ENCODE data around the gene SMARCB1.

The SMARCB1 gene

DNA sequence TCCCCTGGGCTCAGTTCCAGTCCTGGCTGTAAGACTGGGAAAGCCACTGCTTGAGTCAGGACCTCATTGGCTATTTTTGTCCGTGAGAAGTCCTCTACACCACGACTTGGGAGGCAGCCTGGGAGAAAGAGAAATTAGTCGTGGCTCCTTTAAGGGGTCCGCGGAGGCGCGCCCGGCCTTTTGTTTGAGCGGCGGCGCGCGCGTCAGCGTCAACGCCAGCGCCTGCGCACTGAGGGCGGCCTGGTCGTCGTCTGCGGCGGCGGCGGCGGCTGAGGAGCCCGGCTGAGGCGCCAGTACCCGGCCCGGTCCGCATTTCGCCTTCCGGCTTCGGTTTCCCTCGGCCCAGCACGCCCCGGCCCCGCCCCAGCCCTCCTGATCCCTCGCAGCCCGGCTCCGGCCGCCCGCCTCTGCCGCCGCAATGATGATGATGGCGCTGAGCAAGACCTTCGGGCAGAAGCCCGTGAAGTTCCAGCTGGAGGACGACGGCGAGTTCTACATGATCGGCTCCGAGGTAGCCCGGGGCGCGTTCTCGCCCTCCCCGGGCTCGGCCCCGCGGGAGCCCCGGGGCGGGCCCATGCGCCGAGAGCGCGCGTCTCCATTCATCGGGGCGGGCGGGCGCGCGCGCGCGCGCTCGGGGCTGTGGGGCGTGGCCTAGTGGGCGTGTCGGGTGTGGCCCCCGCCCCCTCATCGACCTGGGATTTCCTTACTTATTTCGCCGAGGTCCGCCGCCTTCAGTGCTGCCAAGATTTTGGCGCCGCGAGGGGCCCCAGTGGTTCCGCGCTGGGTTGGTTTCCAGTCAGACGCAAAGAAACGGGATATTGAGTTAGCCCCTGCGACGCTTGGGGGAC, at the start of gene SMARCB1:
Gene SMARCB1, plus strand, starts transcription at position 215 of the 848 bp plus-strand sequence. Its CDS starts 204 bp downstream, at position 419.
- peak; percentile 82 to 85 for DNase-seq (ENCODE audit: low read depth in 2 of 2, low spot score in 1 of 2)

DNA sequence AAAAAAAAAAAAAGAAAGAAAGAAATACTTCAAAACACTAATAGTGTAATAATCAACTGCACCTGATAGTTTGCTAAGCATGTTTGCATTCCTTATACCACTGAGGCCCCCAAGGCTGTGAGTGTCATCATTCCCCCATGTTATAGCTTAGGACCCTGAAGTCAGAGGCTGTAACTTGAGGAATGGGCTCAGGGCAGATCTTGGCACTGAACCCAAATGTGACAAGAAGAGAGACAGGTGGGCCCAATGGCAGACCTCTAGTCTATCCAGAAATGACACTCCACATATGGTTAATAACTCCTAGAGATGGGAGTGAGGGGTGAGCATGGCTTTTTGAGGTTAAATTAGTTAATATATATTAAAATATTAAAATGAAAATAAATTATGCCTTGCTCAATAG, 49.1 kb upstream of the SMARCB1 start:
- DNase-seq (ENCODE audit: low read depth in 2 of 2, low spot score in 1 of 2) = no peak

GRCh38 chr22:23742505-23743264, 44.1 kb upstream of the SMARCB1 start:
- no peak for DNase-seq (ENCODE audit: low read depth in 2 of 2, low spot score in 1 of 2)

GRCh38 chr22:23743303-23743705, 43.5 kb upstream of the SMARCB1 start:
- no peak for DNase-seq (ENCODE audit: low read depth in 2 of 2, low spot score in 1 of 2)

GRCh38 chr22:23744001-23744400, 42.8 kb upstream of the SMARCB1 start:
- no peak for DNase-seq (ENCODE audit: low read depth in 2 of 2, low spot score in 1 of 2)

DNA sequence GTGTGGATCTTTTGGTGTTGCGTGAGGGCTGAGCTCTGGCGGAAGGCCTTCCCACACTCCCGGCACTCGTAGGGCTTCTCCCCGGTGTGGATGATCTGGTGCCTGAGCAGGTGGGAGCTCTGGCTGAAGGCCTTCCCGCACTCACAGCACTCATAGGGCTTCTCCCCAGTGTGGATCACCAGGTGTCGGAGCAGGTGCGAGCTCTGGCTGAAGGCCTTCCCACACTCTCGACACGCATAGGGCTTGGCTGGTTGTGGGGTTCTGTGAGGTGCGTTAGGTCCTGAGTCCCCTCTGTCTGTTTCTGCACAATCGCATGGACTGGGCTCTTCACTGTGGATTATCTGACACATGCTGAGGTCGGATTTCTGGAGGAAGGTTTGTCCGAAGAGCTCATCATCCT, 42.3 kb upstream of the SMARCB1 start:
- DNase-seq (ENCODE audit: low read depth in 2 of 2, low spot score in 1 of 2) = no peak

GRCh38 chr22:23745791-23746190, 41.0 kb upstream of the SMARCB1 start:
- no peak for DNase-seq (ENCODE audit: low read depth in 2 of 2, low spot score in 1 of 2)

DNA sequence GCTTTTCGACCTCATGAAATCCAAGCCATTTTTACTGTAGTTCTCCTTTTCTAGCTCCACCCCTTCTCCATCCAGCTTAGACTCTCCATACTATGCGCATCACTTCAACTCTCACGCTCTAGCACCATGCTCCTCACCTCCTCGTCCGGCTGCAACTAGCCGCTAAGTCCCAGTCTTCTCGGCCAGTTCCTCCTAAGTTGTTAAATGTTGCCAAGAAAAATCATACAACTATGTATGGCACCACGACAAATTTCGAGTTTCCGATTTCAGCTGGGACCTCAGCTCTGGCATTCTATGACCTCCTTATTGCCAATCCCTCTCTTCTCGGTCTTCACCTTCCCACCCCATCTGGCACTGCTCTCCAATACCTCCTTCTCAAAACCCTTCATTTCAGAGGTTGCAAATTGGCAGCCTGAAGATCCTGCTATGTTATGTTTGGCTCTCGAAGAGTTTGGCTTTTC, 36.9 kb upstream of the SMARCB1 start:
- DNase-seq (ENCODE audit: low read depth in 2 of 2, low spot score in 1 of 2) = no peak

DNA sequence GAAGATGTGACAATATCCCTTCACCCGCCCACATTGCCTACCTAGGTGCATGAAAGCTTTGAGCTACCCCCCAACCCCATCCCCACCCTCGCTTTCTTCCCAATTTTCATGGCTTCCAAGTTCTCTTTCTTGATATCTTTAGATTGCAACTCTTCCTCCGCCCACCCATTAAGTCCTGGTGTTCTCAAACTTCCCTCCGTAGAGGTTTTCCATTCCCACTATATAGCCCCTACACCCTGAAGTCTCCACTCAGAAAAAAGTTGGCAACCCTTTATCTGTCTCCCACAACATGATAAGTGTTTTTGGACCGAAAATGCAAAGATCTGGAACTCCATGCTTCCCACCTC, 36.4 kb upstream of the SMARCB1 start:
- no peak for DNase-seq (ENCODE audit: low read depth in 2 of 2, low spot score in 1 of 2)

DNA sequence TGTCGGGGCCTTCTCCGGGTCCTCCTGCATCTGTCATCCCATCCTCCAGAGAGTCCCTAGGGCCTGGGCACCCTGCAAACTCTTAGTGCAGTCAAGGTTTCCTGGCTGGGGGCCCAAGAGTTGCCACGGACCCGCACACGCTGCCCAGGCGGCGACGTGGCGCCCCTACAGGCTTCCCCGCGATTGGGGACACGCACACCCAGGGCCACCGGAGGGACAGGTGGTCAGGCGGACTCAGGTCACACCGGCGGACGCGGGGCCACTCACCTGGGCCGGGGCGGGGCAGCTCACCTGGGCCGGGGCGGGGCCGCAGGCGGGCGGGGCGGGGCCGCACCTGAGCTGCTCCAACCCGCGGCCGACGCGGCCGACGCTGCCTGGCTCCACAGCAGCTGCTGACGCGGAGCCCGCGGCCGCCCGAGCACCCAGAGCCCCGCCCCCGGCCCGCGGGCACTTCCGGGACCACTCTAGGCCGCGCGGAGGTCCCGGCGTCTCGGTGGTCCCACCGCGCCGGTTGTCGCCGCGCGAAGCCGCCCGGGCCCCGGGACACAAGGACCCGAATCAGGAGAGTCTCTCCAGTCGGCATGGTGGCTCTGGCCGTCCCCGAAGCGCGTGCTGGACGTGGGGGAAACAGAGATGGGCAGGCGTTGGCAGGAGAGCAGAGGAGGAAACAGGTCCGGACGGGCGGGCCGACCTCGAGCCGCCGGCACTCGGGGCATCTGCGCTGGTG, 35.9 kb upstream of the SMARCB1 start, which contains the start of gene ZNF70:
Gene ZNF70, minus strand, starts transcription at position 399 of the 727 bp plus-strand sequence. CDS start 5,972 bp downstream, outside the sequence.
- peak; percentile 62 to 75 for DNase-seq (ENCODE audit: low read depth in 2 of 2, low spot score in 1 of 2)

DNA sequence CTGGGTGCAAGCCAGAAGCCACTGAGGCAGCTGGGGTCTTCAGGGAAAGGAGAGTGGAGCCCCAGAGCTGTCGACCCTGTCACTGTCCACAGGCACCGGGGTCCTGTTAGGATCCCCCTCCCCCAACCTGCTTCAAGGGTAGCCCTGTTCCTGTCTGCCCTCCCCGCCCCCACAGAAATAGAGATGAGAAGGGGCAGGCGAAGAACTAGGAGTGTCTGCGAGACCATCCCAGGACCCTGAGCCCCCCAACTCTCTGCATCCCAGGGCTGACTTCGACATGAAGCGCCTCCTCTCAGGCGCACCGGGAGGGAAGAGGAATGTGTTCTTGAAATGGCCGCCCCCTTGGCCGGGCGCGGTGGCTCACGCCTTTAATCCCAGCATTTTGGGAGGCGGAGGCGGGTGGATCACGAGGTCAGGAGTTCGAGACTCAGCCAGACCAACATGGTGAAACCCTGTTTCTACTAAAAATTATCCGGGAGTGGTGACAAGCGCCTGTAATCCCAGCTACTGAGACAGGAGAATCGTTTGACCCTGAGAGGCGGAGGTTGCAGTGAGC, 35.2 kb upstream of the SMARCB1 start:
- no peak for DNase-seq (ENCODE audit: low read depth in 2 of 2, low spot score in 1 of 2)

DNA sequence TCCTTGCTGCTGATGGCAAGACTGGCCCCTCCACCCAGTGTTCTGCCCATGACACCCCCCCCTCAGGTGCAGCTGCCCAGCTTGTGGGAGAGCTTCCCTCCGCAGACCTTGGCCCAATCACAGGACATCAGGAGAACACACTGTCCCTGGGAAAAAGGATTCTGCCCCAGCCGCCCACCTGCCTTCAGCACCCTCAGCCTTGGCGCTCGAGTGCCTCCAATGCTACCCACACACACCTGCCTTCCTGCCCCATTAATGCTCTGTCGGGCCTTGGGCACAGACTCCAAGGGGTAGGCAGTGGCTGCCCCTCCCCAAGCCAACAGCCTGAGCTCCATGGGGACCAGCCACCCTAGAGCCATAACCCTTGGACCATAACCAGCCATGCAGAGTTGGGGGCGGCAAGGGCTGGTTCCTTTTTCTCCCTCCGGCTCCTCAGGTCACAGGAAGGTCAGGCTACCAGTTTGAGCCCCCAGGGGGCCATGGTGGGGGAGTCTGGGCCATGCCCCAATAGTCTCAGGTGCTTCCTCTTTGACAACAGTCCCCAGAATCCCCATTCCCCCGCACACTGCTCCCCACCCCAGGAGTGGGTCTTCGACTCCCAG, 34.6 kb upstream of the SMARCB1 start:
- no peak for DNase-seq (ENCODE audit: low read depth in 2 of 2, low spot score in 1 of 2)

GRCh38 chr22:23752750-23753149, 34.0 kb upstream of the SMARCB1 start:
- DNase-seq (ENCODE audit: low read depth in 2 of 2, low spot score in 1 of 2) = no peak

- no peak for DNase-seq (ENCODE audit: low read depth in 2 of 2, low spot score in 1 of 2)
Observed at GRCh38 chr22:23753385-23753784, 33.4 kb upstream of the SMARCB1 start.

DNA sequence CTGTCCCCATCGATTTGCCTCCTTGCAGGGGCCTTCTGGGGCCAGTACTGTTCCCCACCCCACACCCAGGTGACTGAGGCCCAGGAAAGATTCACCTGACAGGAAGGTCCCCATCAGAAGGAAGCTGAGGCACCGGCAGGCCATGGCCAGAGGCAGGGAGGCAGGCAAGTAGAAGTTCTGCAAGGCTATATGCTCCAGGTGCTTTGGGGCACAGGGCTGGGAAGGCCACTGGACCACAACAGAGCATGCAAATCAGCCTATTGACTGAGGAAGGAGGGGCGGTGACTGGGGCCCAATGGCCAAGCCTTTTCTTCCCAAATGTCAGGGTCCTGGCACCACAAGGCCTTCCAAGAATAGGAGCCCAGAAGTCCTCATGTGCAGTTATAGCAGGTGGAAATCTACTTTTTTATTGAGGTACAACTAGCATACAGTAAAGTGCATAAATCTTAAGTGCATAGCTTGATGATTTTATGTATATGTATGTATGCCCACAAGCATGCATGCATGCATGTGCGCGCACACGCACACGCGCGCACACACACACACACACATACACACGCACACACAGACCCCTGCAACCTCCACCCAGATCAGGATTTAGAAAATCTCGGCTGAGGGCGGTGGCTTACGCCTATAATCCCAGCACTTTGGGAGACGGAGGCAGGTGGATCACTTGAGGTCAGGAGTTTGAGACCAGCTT, 32.4 kb upstream of the SMARCB1 start, which contains the start of gene VPREB3:
Gene VPREB3, minus strand, starts transcription at position 206 of the 700 bp plus-strand sequence. Its CDS starts 62 bp downstream, at position 144.
- DNase-seq (ENCODE audit: low read depth in 2 of 2, low spot score in 1 of 2) = no peak

- no peak for DNase-seq (ENCODE audit: low read depth in 2 of 2, low spot score in 1 of 2)
Observed at GRCh38 chr22:23754980-23755636, 31.7 kb upstream of the SMARCB1 start.

DNA sequence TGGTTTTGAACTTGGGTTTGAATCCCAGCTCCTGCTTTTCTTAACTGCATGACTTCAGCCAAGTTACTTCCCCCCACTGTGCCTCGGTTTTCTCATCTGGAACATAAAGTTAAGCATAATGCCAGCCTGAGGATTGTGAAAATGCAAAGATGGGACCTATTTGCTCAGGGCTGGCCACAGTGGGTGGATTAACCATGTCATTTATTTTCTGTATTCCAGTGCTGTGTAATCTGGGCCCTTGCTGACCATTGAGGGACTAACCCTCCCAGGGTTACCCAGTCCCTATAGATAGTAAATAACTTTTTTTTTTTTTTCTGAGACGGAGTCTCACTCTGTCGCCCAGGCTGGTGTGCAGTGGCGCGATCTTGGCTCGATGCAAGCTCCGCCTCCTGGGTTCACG, 31.1 kb upstream of the SMARCB1 start:
- DNase-seq (ENCODE audit: low read depth in 2 of 2, low spot score in 1 of 2) = no peak

DNA sequence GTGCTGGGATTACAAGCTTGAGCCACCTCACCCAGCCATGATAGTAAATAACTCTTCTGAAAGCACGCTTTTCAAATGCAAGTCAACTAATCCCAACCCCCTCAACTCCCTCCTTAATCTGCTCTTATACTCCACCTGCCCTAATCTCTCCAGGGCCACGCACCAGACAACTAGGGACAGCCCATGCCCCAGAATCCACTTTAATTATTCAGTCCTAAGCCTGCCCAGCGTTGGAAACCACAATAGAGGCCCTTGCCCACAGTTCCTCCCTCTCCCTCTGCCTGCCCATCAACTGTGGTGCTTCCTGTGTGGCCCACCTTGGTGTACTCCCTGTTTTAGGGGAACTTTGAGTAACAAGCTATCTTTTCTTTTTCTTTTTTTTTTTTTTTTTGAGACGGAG, 29.9 kb upstream of the SMARCB1 start:
- DNase-seq (ENCODE audit: low read depth in 2 of 2, low spot score in 1 of 2) = no peak

DNA sequence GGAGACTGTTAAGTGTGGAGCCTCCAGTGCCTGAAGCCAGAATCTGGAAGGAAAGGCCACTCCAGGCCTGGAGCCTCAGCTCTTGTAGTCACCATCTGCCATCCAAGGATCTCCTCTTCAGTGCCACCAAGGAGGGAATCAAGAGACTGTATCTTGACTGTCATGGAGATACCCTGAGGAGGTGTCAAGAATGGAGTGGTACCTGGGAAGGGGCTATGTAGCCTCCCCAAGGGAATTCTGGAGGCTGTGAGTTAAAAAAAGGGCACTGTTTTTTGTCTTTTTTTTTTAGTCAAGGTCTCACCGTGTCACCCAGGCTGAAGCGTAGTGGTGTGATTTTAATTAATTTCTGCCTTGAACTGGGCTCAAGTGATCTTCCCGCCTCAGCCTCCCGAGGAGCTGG, 27.2 kb upstream of the SMARCB1 start:
- DNase-seq (ENCODE audit: low read depth in 2 of 2, low spot score in 1 of 2) = no peak

DNA sequence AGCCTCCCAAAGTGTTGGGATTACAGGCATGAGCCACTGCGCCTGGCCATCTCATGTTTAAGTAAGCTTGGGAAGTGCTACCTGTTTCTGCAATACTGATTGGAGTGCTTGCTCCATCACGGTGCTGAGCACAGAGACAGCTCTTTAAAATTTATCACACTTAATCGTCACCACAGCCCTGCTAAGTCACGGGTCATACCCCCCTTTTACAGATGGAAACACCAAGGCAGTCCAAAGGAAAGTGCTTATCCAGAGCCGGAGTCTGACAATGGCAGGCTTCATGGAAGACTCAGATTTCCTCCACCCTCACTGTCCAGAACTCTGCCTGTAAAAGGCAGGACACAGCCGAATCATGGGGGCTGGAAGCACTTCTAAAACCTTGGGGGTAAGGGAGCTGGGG, 26.7 kb upstream of the SMARCB1 start:
- no peak for DNase-seq (ENCODE audit: low read depth in 2 of 2, low spot score in 1 of 2)
